Bone marrow (tissue), 2 donors: ENCODE measurements around the gene DCPS.
A peak's percentile ranks its signal among the peaks of the same experiment; 100 is the strongest.

Experiments used
- DNase-seq, 2 donors: peaks; one replicate each; lab custom pipeline; 2025; lab: John Stamatoyannopoulos, UW

DCPS gene

DNA sequence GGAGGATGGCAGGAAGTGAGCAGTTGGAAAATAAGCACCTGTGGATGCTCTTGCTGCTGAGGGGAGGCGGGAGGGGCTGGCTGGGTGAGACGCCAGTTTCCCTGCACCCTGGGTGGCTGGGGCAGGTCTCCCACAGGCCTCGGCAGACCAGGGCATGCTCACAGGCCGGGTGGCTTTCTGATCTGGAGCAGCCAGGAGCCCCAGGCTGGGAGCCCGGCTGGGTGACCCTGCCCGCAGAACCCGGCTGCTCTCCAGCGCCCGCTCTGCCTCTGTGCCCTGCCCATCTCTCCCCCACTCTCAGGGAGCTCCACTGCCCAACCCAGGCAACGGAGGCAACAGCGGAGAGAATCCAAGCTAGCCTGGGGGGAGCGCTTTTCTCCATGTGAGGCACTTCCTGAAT, 24.6 kb downstream of the DCPS start:
- DNase-seq = no peak

DNA sequence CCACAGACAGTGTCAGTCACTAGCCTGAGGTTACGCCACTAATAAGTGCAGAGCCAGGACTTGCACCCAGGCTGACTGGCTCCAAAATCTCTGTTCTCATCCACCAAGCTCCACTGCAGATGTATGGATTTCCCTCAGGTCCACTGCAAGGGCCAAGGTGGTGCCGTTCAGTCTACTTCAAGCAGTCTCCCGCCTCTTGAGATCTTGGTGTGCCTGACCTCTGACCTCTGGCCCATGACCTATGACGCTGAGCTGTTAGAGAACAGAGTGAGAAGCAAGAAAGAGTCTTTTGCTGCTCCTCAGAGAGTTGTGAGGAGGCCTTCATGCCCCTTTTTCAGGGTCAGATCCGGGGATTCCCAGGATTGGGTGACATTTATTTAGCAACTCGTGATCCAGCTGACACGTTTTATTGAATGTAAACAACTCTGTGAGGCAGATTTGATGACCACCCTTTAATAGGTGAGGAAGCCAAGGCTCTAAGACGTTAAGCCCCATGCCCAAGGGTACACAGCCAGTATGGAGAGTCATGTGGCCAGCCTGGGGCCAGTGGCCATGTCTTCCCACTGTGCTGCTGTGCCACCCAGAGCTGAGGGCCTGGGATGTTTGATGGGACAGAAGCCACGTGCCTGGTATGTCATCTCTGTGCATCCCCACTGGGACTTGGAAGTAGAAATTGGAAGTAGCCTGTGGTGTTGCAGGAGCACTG, 25.2 kb downstream of the DCPS start:
- DNase-seq = no peak

DNA sequence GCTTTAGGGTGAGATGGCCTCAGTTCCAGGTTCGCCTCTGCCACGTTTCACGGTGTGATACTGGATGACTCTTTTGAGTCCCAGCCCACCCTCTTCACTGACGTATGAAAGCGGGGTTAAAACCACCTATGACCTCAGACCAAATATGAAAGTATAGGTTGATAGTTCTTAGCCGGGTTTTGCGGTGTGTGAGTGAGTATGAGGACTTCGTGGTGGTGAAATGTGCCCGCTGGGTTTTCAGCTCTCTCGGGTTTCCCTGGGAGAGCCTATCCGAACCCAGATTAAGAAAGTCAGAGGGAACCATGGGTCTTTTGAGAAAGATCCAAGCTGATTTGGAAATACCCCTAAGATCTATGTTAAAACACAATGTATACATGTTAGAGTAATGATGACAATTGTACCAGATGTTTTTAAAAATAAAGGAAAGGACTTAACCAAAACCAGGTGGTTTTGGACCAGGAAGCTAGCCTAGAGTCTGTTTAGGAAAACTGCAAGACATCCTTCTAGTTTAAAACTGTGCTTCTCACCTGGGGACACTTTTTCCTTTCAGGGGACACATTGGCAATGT, 25.9 kb downstream of the DCPS start:
- no peak for DNase-seq

DNA sequence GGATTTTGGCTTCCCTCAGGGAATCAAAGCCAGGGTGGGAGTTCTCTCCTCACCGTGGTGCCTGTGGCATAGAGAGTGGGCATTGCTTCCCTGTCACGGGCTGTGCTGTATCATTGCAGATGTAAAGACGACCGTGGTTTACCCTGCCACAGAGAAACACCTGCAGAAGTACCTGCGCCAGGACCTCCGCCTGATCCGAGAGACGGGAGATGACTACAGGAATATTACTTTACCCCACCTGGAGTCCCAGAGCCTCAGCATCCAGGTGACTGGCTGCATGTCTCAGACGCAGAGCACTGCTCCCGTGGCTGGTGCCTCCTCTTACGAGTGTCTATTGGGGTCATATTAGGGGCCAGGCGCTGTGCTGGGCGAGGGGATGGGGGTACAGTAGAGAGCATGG, 27.4 kb downstream of the DCPS start:
- DNase-seq = no peak

DNA sequence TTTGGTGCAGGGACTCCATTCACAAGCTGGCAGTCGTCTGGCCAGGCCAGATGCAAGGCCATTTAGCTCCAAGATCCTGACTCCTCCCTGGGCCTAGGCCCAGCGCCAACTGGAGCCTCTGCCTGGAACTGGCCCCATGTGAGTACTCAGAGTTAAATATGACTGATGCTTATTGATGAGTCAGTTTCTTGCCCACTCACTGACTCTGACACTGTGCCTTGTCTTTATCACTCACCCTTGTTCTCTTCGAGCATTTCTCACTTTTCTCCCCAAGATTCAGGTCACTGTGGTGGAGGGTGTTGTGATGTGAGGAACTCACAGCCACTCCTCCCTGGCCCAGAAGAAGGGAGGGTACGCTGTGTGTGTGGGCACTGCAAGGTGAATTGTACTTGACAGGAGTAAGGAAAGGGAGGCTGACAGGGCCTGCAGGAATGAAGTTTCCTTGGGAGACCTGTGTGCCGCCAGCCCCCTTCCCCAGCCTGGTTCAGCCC, 28.4 kb downstream of the DCPS start:
- no peak for DNase-seq

DNA sequence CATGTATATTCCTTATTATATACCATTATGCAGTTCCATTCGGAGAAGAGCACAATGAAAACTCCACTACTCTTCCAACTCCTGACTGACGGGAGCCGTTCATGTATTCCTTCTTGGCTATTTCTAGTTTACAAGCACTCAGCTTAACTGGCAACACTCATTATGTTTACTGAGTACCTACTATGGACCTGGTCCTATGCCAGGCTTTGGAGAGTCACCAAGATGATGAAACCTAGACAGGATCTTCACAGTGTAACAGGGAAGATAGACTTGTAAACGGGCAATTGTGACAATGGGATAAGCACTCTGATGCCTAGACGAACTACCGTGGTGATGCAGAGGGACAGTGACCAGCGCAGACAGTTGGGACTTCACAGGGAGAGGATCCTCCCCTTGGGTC, 29.3 kb downstream of the DCPS start:
- no peak for DNase-seq

DNA sequence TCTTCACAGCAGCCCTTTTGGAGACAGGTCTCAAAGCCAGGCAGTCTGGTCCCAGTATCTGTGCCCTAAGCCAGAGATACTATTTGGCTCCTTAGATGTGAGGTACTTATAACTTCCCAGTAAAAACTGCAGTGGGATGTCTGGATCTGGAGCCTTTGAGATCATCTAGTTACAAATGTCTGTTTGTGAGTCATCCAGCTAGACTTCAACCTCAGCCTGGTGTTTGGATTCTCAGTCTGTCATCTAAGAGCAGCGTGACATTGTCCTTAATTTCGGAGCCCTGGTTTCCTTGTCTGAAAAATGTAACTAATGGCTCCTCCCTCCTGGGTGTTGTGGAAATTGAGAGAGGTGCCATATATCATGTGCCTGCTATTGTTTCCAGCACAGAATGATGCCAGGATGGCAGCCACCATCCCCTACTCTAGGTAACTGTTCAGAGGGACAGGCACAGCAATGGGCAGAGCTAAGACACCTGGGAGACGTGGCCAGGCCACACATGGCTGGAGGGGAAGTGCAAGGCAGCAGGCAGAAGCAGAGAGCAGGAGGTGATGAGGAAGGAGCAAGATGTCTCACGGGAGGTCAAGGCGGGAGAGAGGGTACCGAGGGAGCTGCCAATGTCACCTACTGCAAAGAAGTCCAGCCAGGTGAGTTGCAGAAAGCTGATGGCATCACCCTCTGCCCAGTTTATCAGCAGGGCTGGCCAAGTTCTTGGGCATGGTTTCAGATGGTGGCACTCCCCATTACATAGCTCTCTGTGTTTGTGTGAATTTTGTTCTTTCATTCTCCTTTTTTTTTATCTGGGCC, 31.0 kb downstream of the DCPS start:
- DNase-seq = no peak

DNA sequence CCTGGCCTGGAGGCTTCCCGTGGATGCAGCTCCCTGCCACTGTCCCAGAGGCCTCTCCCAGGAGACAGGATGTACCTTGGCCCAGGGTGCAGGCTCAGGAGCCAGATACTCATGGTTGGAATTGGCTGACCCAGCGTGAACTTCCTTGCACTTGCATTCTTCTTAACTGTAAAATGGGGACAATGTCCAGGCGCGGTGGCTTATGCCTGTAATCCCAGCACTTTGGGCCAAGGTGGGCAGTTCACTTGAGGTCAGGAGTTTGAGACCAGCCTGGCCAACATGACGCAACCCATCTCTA, 31.6 kb downstream of the DCPS start:
- DNase-seq = no peak

DNA sequence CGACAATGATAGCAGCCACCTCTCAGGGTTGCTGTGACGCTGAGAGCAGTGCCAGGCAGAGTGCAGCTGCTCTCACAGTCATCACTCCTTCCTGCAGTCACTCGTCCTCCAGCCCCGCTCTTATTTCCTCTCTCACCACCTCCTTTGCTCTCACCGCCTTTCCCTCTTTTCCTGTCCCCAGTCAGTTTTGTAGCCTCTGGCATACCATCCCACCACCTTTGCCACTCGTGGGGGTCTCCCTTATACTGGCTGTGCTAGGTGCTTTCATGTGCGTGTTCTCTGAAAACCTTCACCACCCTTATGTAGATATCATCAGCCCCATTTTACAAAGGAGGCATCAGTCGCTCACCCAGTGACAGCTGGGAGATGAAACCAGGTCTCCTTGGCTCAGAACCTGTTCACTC, 32.3 kb downstream of the DCPS start:
- peak in 1 of 2 donors; percentile 75 for DNase-seq

DNA sequence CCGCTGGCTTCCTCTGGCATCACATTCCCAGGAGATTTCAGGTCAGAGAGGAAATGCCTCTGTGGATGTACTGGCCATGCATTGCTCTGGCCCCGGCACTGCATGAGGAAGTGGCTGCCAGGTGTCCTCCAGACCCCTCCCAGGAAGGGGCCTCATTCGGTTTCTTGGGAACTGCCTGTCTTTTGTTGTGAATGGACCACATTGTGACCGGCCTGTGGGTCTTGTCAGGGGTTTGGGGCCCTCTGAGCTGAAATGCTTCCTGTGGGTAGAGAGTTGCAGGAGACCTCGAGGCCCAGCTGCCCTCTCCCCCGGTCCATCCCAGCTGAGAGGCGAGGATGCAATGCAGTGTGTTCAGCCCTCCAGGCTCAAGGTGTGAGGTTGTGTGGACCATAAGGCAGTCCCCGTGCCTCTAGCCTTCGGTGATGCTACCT, 32.8 kb downstream of the DCPS start:
- no peak for DNase-seq

DNA sequence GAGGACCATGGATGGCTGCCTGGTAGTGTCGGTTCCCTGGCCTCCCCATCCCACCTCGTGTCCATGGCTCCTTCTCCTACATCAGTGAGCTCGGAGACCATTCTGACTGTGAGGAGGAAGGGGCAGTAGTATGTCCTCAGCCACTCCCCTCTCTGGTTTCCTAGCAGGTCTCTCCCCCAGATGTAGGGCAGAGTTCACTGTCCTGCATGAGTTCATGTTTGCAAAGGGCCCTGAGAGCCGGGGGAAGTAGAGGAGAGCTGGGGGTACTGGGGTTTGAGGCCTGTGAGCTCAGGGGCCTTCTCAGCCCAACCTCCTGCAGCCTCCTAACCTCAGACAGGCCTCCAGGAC, 33.2 kb downstream of the DCPS start:
- no peak for DNase-seq

DNA sequence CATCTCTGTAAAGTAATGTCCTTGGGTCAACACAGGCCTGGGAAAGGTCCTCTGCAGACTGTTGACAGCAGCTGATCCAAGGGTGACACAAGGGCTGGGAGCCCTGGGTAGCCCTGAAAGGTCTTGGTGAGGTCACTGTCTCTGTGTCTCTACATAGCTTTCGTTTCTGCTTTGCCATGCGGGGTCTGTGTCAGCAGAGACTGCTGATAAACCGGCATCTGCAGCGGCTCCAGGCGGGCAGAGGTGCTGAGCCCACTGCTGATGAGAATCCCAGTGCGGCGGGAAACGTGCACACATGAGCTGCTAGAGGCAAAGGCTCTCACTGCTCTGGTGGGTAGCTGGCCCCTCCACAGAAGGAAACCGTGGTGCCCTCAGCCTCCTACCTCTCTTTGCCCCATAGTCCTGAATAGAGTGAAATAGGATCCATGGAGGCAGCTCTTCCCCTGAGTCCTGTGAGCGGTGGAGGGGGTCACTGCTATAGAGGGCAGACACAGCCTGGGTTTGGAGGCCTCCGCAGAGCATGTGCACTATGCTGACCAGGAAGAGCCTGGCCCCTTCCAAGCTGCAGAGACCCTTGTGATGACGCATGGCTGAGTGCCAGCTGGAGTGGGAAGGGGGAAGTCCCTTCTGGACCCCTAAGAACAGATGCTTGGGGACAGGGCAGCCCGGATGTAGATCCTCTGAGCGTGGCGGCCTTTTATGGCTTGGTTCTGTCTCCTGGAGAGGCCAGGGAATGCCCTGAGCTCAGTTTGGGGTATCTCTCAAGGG, 33.8 kb downstream of the DCPS start:
- no peak for DNase-seq

DNA sequence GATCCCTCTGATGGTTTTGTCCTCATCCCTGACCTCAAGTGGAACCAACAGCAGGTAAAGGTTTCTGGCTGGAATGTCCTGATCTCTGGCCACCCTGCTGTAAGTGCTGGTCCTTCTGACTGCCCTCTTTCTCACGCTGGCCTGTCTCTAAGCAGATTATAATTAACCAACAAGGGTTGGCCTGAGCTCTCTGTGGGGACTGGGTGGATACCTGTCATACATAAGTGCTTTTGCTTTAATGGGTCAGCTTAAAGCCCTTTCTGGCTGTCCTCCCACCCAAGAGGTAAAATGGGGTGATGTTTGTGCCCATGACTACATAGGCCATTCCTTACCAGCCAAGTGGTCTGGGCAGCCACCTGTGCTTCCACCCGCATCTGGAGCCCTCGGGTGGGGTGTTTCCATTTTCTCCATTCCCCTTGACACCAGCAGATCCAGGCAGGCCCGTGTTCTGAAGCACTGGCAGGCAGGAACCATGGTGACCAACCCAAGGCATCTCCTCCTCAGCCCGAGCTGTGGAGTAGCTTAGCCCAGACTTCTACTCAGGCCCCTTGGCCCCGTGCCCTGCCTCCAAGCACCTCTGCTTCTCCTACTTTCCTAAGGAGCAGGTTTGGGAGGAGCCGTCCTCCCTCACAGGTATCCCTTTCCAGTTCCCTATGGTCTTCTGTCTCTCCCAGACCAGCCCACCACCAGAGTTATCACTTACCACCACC, 34.6 kb downstream of the DCPS start:
- DNase-seq = no peak

DNA sequence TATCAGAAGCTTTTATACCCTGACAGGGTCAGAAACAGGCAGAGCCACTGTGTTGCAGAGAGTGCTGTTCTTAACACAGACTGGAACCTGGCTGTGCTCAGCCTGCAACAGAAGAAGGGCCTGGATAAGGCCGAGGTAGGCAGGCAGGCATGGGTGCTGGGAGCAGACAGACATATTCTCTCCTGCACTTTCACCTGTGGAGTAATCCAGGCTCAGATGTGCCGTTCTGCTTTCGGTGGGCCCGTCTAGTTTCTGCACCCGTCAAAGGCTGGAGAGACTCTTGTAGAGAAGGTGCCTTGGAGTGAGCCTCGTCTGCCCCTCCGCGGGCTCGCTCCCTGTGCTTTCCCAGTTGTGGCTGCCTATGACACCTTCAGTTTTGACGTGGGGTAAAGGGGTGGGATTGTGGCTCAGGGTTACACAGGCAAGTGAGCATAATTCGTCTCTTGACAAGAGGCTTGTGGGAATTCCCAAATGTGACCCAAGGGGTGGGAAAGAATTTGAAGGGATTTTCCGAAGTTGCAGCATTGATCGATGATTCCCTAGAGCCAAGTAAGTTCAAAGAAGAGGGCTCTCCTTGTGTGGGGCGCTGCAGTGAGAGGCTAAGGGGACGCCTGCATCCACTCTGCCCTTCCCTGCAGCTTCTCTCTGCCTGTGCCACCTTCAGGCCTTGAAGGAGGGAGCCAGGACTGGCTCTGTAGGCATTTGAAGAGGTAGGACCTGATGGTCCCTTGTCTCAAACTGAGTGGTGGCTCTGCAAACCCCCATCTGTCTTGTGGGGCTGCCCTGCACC, 35.4 kb downstream of the DCPS start:
- no peak for DNase-seq

DNA sequence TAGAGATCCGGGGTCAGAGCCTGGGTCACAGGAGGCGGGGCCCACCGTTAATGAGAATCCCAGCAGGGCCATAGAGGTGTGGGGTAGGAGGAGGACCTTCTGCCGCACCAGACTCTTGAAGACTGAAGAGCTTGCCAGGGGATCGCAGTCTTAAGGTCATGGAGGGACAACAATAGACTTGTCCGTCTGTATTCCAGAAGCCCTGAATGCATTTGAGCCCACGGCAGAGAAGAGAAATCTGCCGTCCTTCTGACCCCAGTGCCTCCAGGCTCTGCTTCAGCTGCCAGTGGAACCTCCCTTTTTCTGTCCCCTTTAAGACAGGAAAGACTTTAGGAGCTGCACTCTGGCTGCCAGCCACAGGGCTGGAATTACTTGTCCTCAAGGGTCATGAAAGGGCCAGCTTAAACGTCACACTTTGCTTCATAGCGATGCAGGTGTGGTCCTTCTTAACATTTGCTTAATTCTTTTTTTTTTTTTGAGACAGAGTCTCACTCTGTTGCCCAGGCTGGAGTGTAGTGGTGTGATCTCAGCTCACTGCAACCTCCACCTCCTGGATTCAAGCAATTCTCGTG, 36.1 kb downstream of the DCPS start:
- DNase-seq = no peak

DNA sequence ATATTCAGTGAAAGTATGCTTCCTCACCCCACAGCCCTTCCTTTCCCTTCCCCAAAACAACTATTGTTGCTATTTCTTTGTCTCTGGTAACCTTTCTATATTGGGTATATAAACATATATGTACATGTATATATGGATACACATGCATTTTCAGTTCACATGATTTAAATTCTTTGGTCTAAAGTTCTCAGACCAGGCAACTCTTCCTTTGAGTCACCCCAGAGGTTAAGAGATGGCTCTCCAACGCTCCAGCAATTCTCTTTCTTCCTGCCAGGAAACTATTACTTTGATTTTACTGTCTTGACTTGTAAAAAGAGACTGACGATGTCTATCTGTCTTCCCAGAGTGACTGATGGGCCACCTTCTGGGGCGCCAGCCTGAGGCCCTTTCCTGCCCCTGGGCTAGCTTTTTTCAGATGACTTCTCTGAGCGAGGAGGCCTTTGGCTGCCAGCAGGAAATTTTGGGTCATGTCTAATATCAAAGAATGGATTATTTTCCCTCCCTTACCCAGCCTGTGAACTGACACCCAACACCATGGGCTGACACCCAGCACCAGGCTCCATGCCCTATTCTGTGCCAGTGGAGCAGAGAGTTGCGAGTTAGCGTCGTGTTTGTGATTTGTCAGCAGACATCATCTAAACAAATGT, 37.2 kb downstream of the DCPS start:
- DNase-seq = no peak

DNA sequence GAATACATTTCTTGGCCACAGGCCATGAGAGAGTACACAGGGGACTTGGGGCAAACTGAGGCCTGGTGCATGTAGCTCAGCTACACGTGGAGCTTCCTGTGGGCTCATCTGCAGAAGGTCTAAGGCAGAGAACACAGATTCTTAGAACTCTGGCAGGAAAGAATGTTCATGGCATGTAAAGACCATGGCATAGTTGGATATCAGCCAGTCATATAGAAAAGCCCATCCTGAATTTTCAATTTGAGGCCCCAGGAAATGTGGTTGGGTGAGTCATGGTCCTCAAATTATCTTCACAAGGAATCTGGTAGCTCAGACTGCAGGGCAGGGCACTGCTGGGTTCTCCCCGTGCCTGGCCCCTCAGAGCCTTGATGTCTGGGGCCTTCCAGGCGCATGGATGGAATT, 37.9 kb downstream of the DCPS start:
- DNase-seq = no peak

DNA sequence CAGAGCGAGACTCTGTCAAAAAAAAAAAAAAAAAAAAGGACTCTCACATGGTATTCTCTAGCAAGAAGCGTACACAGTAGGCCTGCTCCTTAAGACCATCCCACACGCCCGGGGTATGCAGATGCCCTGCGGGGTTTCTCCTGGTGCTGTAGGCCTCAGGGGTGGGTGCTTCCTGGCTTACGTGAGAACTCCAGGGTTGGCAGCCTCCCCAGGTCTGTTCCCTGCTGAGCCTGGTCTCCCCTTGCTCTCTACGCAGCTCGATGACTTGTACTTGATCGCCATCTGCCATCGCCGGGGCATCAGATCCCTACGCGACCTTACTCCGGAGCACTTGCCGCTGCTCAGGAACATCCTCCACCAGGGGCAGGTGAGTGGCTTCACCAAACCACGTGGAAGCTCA, 39.2 kb downstream of the DCPS start:
- DNase-seq = no peak

DNA sequence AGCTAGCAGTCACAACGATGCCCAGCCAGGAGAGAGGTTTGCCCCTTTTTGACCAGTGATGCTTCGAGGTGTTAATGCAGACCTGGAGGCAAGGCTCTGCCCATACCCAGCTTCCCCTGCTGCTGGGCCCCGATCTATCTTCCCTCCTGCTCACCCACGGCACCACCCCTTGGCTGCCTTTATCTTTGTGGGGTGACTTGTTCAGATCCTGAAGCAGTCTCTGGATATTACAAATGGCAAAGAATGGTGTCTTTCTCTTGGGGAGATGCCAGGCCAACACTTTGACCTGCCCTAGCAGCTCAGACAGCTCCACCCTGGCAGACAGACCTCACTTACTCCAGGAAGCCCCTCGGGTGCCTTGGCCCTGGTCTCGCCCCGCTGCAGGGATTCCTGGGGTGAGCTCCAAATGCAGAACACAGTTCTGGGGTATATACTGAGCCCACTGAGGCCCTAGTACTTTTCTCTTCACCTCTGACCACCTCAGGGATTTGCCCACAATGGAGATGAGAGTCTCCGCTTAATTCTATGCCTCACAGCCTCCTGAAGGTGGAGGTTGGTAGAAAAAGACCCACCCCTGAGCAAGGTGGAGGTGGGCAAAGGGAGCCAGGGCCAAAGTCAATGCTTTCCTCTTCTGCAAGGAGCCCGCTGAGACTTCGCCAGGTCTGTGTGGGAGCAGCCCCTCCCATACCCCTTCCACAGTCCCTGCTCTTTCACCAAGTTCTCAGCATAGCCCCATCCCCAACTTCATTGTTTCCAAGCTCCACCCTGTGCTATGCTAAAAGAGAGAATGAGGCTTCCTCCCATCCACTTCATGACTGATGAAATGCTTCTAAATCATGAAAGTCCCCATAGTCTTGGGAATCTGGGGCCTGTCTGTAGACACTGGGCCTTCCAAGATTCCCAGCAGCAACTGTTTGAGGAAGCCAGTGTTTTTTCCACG, 40.6 kb downstream of the DCPS start:
- no peak for DNase-seq
